Thoracic aorta (tissue), 2 donors: Measurements from ENCODE around the gene ADH1B. TPM values are rescaled to one million over a fixed set of nuclear protein-coding genes. Genes with fewer than 3 reads are reported as not detected.
"Not testable (repeated sequence)": the region's sequence is repeated elsewhere in the genome, so short reads cannot be mapped to it uniquely, and the experiment has no call there.

Source experiments
- ATAC-seq: fragments of 150-250 bp; one replicate; pipeline ENCODE4 v1.8.0; 2017; ENCODE audit warnings: low read depth; ENCODE audit not compliant: insufficient number of reproducible peaks, low FRiP score
- DNase-seq: peaks from one replicate; pipeline ENCODE4 v3.0.0-alpha.2; 2020; ENCODE audit warnings: low spot score
- H3K27ac ChIP-seq, 2 donors: fragments of 200-600 bp; sonication (generic); 1 replicate in 1 of 2; 2 replicates in 1 of 2; pipeline ENCODE4 v1.5.1; 2016; ENCODE audit warnings: mild to moderate bottlenecking in 2 of 2, moderate library complexity in 2 of 2
- H3K27me3 ChIP-seq: fragments of 200-600 bp; sonication (generic); replicated peaks from 2 replicates; pipeline ENCODE4 v1.6.0; 2016; ENCODE audit warnings: mild to moderate bottlenecking; ENCODE audit not compliant: insufficient read depth
- H3K36me3 ChIP-seq: fragments of 200-600 bp; sonication (generic); one replicate; pipeline ENCODE4 v1.5.1; 2016
- H3K4me1 ChIP-seq, 2 donors: fragments of 200-600 bp; sonication (generic); 1 replicate in 1 of 2; 2 replicates in 1 of 2; pipeline versions ENCODE4 v1.5.1 to v1.6.0; 2016; ENCODE audit warnings: low read depth in 2 of 2, mild to moderate bottlenecking in 1 of 2; ENCODE audit not compliant: control insufficient read depth in 1 of 2
- H3K4me3 ChIP-seq: fragments of 200-600 bp; sonication (generic); 2 replicates; pipeline ENCODE4 v1.5.1; 2016; ENCODE audit warnings: mild to moderate bottlenecking
- H3K9me3 ChIP-seq: fragments of 200-600 bp; sonication (generic); 2 replicates; pipeline ENCODE4 v1.5.1; 2016
- CTCF ChIP-seq: fragments of 200-600 bp; sonication (generic); IDR thresholded peaks from one replicate; pipeline ENCODE4 v1.5.1; 2019; ENCODE audit warnings: antibody characterized with exemption
- total RNA-seq, 2 donors: library from RNA; depleted of rRNA; stranded (reverse); fragments of >200 nt; gene quantifications; one replicate each; pipeline versions ENCODE4 v1.1.0 to v1.2.3, GENCODE V29; 2016

ADH1B gene
- total RNA-seq, 2 donors from 2014 or later, result 1,169 to 1,563 TPM

- H3K4me1 ChIP-seq, result peaks cover 23 to 38% of the 10 kb centered on the region in 2 donors
- peak; percentile 71 for ATAC-seq
Observed at GRCh38 chr4:99324979-99325378, 3.8 kb upstream of the ADH1B start.

GRCh38 chr4:99324361-99324760, 3.2 kb upstream of the ADH1B start:
- no peak for DNase-seq

More at GRCh38 chr4:99324979-99325378, 3.8 kb upstream of the ADH1B start:
- DNase-seq, result no peak
- Histone ChIP-seq H3K27me3 (no peaks in the 10 kb centered on the region), H3K4me3 (no peak overlapping the region), H3K27ac (peak overlapping the region; percentile 73 to 82), H3K9me3 (peaks cover 2% of the 10 kb centered on the region), H3K36me3 (no peaks in the 10 kb centered on the region)
- TF ChIP-seq CTCF, result no peak

GRCh38 chr4:99323756-99324155, 2.6 kb upstream of the ADH1B start:
- H3K27me3 ChIP-seq, result no peaks in the 10 kb centered on the region
- no peak for DNase-seq
- no peaks in the 10 kb centered on the region for H3K36me3 ChIP-seq
- ATAC-seq, result no peak
- no peak for TF ChIP-seq CTCF
- peak overlapping the region; percentile 59 to 82 for H3K27ac ChIP-seq
- peaks cover 28 to 46% of the 10 kb centered on the region in 2 donors for H3K4me1 ChIP-seq
- H3K9me3 ChIP-seq, result peaks cover 2% of the 10 kb centered on the region
- H3K4me3 ChIP-seq, result no peak overlapping the region

More at GRCh38 chr4:99324361-99324760, 3.2 kb upstream of the ADH1B start:
- Histone ChIP-seq H3K27ac (peak overlapping the region; percentile 59 to 82), H3K4me3 (no peak overlapping the region), H3K9me3 (peaks cover 2% of the 10 kb centered on the region), H3K36me3 (no peaks in the 10 kb centered on the region), H3K27me3 (no peaks in the 10 kb centered on the region), H3K4me1 (peaks cover 25 to 40% of the 10 kb centered on the region in 2 donors)
- no peak for TF ChIP-seq CTCF
- ATAC-seq, result no peak

GRCh38 chr4:99317811-99318210, 3.4 kb downstream of the ADH1B start:
- Histone ChIP-seq H3K27ac (peak overlapping the region; percentile 72 to 82), H3K4me3 (peak overlapping the region; percentile 16), H3K4me1 (peaks cover 24 to 64% of the 10 kb centered on the region in 2 donors), H3K36me3 (peaks cover 25% of the 10 kb centered on the region)
- not testable (repeated sequence) for ATAC-seq, H3K27me3 ChIP-seq, H3K9me3 ChIP-seq, DNase-seq

GRCh38 chr4:99317354-99317753, 3.8 kb downstream of the ADH1B start:
- no peak for DNase-seq
- Histone ChIP-seq H3K27ac (peak overlapping the region; percentile 72 to 82), H3K27me3 (no peaks in the 10 kb centered on the region), H3K4me3 (peak overlapping the region; percentile 16), H3K4me1 (peaks cover 24 to 65% of the 10 kb centered on the region in 2 donors), H3K36me3 (peaks cover 30% of the 10 kb centered on the region), H3K9me3 (no peaks in the 10 kb centered on the region)
- TF ChIP-seq CTCF, result no peak
- ATAC-seq, result no peak

- no peaks in the 10 kb centered on the region for H3K27me3 ChIP-seq
- DNase-seq (no peak), ATAC-seq (no peak)
- no peaks in the 10 kb centered on the region for H3K9me3 ChIP-seq
- TF ChIP-seq CTCF, result no peak
- H3K4me3 ChIP-seq, result peak overlapping the region; percentile 15
- peaks cover 43% of the 10 kb centered on the region for H3K36me3 ChIP-seq
- peak overlapping the region in 1 of 2 donors; percentile 30 for H3K27ac ChIP-seq
- peaks cover 20 to 55% of the 10 kb centered on the region in 2 donors for H3K4me1 ChIP-seq
Observed at GRCh38 chr4:99315839-99316238, 5.4 kb downstream of the ADH1B start.
